ENCODE results near the gene CRB1. TPM values are rescaled to one million over a fixed set of nuclear protein-coding genes. Genes with fewer than 3 reads are reported as not detected.

The CRB1 gene
- total RNA-seq, 1 donor from 2014 or later: not detected

- Histone ChIP-seq H3K4me3 (no peak overlapping the region), H3K27me3 (no peaks in the 10 kb centered on the region), H3K9me3 (no peaks in the 10 kb centered on the region), H3K36me3 (no peaks in the 10 kb centered on the region), H3K4me1 (no peaks in the 10 kb centered on the region), H3K27ac (no peak overlapping the region)
- DNase-seq (ENCODE audit: low spot score in 2 of 2): no peak
- intact Hi-C loops (cut with DNase I): no loop called here
- no peak for TF ChIP-seq CTCF (IDR thresholded peaks at IDR 0.05)
Observed at GRCh38 chr1:197254866-197255265, 13.2 kb upstream of the CRB1 start.

- no peak for DNase-seq (ENCODE audit: low spot score in 2 of 2)
- TF ChIP-seq CTCF (IDR thresholded peaks at IDR 0.05): no peak
- no peaks in the 10 kb centered on the region for H3K27me3 ChIP-seq
- H3K4me1 ChIP-seq: no peaks in the 10 kb centered on the region
- no peaks in the 10 kb centered on the region for H3K9me3 ChIP-seq
- no peak overlapping the region for H3K27ac ChIP-seq
- H3K36me3 ChIP-seq: no peaks in the 10 kb centered on the region
- H3K4me3 ChIP-seq: no peak overlapping the region
- intact Hi-C loops (cut with DNase I): no loop called here
Observed at GRCh38 chr1:197264936-197265567, 3.0 kb upstream of the CRB1 start.

GRCh38 chr1:197269053-197269452 is 1.0 kb downstream of the CRB1 start:
- Histone ChIP-seq H3K27ac (no peak overlapping the region), H3K4me1 (no peaks in the 10 kb centered on the region), H3K4me3 (no peak overlapping the region), H3K27me3 (no peaks in the 10 kb centered on the region), H3K9me3 (no peaks in the 10 kb centered on the region), H3K36me3 (no peaks in the 10 kb centered on the region)
- no peak for TF ChIP-seq CTCF (IDR thresholded peaks at IDR 0.05)
- intact Hi-C loops (cut with DNase I): no loop called here
- no peak for DNase-seq (ENCODE audit: low spot score in 2 of 2)

- H3K27ac ChIP-seq: no peak overlapping the region
- H3K4me1 ChIP-seq: no peaks in the 10 kb centered on the region
- H3K9me3 ChIP-seq: no peaks in the 10 kb centered on the region
- TF ChIP-seq CTCF (IDR thresholded peaks at IDR 0.05): no peak
- no peak overlapping the region for H3K4me3 ChIP-seq
- no peak for DNase-seq (ENCODE audit: low spot score in 2 of 2)
- intact Hi-C loops (cut with DNase I): no loop called here
- no peaks in the 10 kb centered on the region for H3K36me3 ChIP-seq
- no peaks in the 10 kb centered on the region for H3K27me3 ChIP-seq
Observed at GRCh38 chr1:197272791-197273190, 4.7 kb downstream of the CRB1 start.

GRCh38 chr1:197277166-197277565 is 9.1 kb downstream of the CRB1 start:
- H3K27me3 ChIP-seq: no peaks in the 10 kb centered on the region
- DNase-seq (ENCODE audit: low spot score in 2 of 2): no peak
- no peaks in the 10 kb centered on the region for H3K9me3 ChIP-seq
- no peaks in the 10 kb centered on the region for H3K36me3 ChIP-seq
- no peak overlapping the region for H3K27ac ChIP-seq
- no peaks in the 10 kb centered on the region for H3K4me1 ChIP-seq
- H3K4me3 ChIP-seq: no peak overlapping the region
- TF ChIP-seq CTCF (IDR thresholded peaks at IDR 0.05): no peak
- intact Hi-C loops (cut with DNase I): no loop called here

GRCh38 chr1:197284325-197284724 is 16.3 kb downstream of the CRB1 start:
- no peaks in the 10 kb centered on the region for H3K27me3 ChIP-seq
- TF ChIP-seq CTCF (IDR thresholded peaks at IDR 0.05): no peak
- no peak overlapping the region for H3K27ac ChIP-seq
- H3K36me3 ChIP-seq: no peaks in the 10 kb centered on the region
- no peaks in the 10 kb centered on the region for H3K4me1 ChIP-seq
- no peaks in the 10 kb centered on the region for H3K9me3 ChIP-seq
- intact Hi-C loops (cut with DNase I): no loop called here
- no peak overlapping the region for H3K4me3 ChIP-seq
- DNase-seq (ENCODE audit: low spot score in 2 of 2): no peak
